GM19351 (cell line): ENCODE data around the gene DNM3.

ENCODE experiments used
- ATAC-seq: cut with Tn5 transposase; IDR thresholded peaks from one replicate; pipeline ENCODE4 v1.9.1; 2021; ENCODE audit warnings: mild to moderate bottlenecking, moderate library complexity; ENCODE audit not compliant: unreplicated experiment

Gene DNM3

DNA sequence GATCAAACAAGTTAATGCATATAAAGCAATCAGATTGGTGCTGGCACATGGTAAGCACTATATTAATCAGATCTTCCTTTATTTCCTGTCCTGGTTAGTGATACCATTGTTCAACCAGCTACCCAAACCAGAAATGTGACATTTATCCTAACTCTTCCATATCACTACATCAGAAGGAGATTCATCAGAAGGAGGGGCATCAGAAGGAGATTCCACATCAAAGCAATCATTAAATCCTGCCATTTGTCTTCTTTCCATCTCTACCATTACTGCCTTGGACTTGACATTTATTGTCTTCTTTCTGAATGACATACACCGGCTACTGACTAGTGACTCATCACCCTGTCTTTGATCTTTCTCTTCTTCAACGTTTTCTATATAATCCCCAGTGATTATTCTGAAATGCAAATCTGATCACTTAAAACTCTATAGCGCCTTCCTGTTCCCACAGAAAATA, 75.0 kb downstream of the DNM3 start:
- ATAC-seq, result no peak

DNA sequence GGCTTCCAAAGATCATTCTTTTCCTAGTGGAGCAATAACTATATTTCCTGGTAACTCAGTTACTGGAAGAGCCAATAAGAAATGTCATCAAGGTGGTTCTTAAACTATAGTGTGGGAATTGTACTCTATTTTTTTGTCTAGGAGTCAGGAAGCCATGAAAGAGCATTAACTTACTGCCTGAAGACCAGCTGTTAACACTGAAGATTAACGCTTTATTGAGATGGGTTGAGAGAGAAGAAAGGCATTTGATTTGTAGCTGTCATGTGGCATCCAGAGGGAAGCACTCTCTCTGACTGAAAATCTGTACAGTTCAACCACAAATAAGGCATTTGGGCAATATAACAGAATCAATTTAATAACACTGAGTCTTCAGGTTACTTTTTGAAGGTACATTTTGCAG, 76.0 kb downstream of the DNM3 start:
- ATAC-seq, result no peak

DNA sequence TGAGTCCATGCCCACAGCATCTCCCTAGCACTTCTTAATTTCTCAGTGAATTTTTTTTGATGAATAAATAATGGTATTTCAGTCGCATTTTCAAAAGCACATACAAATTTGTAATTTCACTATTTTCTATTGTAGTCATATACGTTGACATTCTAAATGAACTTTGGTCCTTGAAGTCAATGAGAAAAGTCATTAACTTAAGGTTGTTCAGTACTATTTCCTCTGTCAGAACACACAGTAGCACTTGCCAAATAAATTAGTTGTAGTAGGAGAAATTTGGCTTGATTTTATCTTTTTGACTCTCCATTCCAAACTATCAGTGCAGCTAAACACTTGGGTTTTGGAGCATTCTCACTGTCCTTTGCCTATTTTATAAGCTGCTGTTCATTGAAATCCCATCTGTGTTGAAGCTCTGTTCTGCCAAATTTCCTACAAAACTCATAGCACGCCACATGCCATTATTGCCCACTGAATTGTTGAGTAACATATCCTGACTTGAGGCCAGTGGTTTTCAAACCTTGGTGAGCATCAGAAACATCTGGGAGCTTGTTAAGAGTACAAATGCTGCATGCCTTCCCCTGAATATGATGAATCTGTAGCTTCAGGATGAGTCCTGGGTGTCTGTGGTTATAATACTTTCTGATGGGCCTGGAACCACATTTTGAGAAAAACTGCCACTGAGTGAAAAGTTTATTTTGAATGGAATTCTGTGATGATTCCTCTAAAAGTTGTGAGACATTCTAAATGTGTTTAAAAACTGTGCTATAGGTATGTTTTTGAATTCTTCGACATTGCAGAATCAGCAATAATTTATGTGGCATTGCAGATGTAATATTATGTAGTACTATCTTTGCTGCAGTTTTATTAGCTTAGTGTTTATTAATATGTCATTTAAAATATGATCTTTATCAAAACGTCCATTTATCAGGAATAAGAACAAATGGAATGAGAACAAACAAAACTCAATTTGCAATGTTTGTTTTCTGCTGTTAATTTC, 78.9 kb downstream of the DNM3 start:
- ATAC-seq, result no peak

DNA sequence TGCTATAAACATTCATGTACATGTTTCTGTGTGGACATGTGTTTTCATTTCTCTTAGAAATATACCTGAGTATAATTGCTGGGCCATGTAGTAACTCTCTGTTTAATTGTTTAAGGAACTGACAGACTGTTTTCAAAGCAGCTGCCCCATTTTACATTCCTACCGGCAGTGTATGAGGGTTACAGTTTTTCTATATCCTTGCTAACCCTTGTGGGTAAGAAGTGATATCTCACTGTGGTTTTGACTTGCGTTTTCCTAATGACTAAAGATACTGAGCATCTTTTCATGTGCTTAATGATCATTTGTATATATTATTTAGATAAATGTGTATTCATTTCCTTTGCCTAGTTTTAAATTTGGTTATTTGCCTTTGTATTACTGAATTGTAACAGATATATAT, 81.7 kb downstream of the DNM3 start:
- no peak for ATAC-seq

DNA sequence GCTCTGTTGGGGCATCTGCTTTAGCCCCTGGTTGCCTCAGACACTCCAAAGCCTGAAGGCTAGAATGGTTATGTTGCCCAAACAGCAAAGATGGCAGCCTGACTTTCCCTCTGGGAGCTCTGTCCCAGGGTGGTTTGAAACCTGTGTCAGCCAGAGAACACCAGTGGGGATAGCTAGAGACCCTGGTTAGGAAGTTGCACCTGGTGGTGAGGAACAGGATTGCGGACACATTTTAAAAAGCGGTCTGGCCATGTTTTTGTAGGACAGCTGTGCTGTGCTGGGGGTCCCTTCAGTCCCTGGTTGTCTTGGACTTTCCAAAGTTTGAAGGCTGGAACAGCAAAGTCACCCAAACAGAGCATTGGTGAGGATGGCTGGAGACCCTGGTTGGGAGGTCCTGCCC, 87.8 kb downstream of the DNM3 start:
- no peak for ATAC-seq

GRCh38 chr1:171931752-171932151, 90.5 kb downstream of the DNM3 start:
- no peak for ATAC-seq

DNA sequence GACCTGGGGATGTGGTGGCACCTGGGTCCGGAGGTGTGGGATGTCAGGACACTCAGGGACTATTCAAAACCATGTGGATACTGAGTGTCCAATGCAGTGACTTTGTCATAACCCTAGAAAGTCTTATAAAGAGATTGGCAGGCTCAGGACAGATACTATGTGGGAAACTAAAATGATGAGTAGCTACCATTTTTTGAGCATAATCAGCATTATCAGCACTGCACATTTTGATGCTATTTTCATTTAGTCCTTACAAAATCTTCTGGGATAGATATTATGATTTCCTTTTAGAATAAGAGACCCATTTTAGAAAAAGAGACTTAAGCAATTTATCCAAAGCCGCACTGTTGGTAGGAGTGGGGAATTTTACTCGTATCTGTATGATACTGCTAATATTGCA, 93.4 kb downstream of the DNM3 start:
- no peak for ATAC-seq

DNA sequence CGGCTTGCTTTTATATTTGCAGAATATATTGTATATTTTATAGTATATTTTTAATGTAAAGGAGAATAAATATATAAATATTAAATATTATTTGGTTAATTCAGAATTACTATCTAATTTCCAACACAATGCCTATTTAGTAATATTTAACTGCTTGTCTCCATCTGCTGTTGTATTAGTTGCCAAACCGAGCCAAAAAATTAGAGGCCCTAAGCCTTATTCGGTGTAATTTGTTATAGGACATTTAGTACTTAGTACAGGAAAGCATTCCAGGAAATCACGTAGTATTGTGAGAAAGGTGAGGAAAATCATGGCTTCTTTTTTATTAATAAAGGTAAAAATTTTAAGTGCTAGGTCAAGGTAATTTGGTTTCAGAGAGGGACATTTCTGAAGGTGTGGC, 93.8 kb downstream of the DNM3 start:
- ATAC-seq, result no peak

- no peak for ATAC-seq
Observed at GRCh38 chr1:171935664-171936063, 94.4 kb downstream of the DNM3 start.

- no peak for ATAC-seq
Observed at GRCh38 chr1:171937938-171938337, 96.6 kb downstream of the DNM3 start.

- no peak for ATAC-seq
Observed at GRCh38 chr1:171939740-171940139, 98.4 kb downstream of the DNM3 start.

- no peak for ATAC-seq
Observed at GRCh38 chr1:171940368-171940767, 99.1 kb downstream of the DNM3 start.

GRCh38 chr1:171941920-171942319, 100.6 kb downstream of the DNM3 start:
- ATAC-seq, result no peak

GRCh38 chr1:171943973-171944561, 102.8 kb downstream of the DNM3 start:
- no peak for ATAC-seq

GRCh38 chr1:171948511-171948910, 107.2 kb downstream of the DNM3 start:
- no peak for ATAC-seq

- no peak for ATAC-seq
Observed at GRCh38 chr1:171949316-171949715, 108.0 kb downstream of the DNM3 start.

- ATAC-seq, result no peak
Observed at GRCh38 chr1:171953835-171954234, 112.5 kb downstream of the DNM3 start.

DNA sequence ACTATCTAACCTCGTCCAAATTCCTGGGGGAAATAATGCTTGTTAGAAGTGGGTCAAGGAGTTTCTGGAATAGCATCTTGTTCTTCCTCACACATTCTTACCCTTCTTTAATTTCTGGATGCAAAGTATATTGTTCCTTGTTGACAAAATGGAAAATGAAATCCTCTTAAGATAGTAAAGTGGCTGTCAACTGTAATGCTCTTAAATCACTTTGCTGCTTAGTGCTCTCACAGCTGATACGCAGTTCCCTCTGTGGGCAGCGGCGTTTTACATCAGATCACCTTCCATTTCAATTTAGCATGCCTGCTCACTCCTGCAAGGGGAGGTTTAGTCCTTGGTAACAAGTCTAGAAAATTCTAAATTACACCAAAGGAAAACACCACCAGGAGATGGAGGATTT, 113.1 kb downstream of the DNM3 start:
- ATAC-seq, result no peak

DNA sequence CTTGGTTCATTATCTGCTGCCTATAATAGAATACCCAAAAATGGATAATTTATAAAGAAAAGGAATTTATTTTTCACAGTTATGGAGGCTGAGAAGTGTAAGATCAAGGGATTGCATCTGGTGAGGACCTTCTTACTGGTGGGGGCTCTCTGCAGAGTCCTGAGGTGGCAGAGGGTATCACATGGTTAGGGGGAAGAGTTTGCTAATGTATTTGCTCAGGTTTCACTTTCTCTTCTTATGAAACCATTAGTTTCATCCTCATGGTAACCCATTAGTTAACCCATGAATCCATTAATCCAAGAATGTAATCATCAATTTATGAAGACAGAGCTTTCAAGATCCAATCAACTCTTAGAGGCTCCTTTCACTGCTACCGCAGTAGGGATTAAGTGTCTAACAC, 120.6 kb downstream of the DNM3 start:
- no peak for ATAC-seq

DNA sequence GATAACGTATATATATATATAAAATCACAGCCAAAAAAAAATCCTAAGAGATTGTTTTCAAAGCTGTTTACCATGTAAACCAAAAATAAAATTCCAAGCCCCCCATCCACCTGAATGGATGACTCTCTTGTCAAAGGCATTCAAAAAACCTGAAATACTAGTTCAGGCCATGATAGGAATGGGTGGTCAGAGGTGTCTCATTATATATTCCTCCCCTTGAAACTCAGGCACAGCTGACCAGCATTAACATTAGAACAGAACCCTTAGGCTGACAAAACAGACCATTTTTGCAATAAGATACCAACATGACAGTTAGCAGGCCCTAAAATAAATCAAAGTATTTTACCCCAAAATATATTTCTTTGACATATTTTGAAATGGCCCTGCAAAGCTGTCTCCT, 122.5 kb downstream of the DNM3 start:
- ATAC-seq, result no peak

DNA sequence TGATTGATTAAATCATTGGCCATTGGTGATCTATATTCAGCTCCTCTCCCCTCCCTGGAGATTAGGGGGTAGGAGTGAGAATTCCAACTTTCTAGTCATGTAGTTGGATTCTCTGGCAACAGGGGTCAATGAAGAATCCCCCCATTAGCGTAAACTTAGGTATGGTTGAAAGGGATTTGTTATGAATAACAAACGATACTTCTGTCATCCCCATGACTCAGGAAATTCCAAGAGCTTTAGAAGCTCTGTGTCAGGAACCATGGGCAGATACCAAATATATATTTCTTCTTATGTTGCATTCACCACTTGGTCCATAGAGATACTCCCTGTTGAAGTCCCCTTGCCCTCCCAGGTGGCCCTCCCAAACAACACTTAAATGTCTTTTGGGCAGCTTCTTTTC, 124.5 kb downstream of the DNM3 start:
- no peak for ATAC-seq
